HG03103 (cell line): ENCODE results near the gene TTC33.

Experiments
- ATAC-seq: cut with Tn5 transposase; IDR thresholded peaks from one replicate; pipeline ENCODE4 v1.9.1; 2021; ENCODE audit warnings: low read depth; ENCODE audit not compliant: unreplicated experiment

The TTC33 gene

GRCh38 chr5:40682154-40683017, 73.4 kb downstream of the TTC33 start:
- ATAC-seq, result no peak

- ATAC-seq, result no peak
These were observed 74.2 kb downstream of the TTC33 start for GRCh38 chr5:40681363-40682153.

GRCh38 chr5:40680741-40681362, 74.9 kb downstream of the TTC33 start:
- no peak for ATAC-seq

- peak; percentile 27 for ATAC-seq
These were observed 75.7 kb downstream of the TTC33 start, which contains the start of gene PTGER4 for GRCh38 chr5:40679913-40680681. Gene PTGER4, plus strand, starts transcription at chr5:40679915. Its CDS starts 1,079 bp downstream, at chr5:40680994.

GRCh38 chr5:40679148-40679912, 76.4 kb downstream of the TTC33 start:
- ATAC-seq, result peak; percentile 53

- no peak for ATAC-seq
These were observed 77.2 kb downstream of the TTC33 start for GRCh38 chr5:40678460-40679147.

GRCh38 chr5:40678026-40678425, 77.7 kb downstream of the TTC33 start:
- ATAC-seq, result no peak

GRCh38 chr5:40677456-40677855, 78.3 kb downstream of the TTC33 start:
- ATAC-seq, result no peak

GRCh38 chr5:40676613-40677343, 79.0 kb downstream of the TTC33 start:
- ATAC-seq, result no peak

GRCh38 chr5:40675396-40676133, 80.2 kb downstream of the TTC33 start:
- no peak for ATAC-seq

GRCh38 chr5:40674661-40675235, 81.0 kb downstream of the TTC33 start:
- ATAC-seq, result no peak

GRCh38 chr5:40672425-40672824, 83.3 kb downstream of the TTC33 start:
- ATAC-seq, result no peak

GRCh38 chr5:40669606-40670390, 86.0 kb downstream of the TTC33 start:
- no peak for ATAC-seq

GRCh38 chr5:40667161-40667663, 88.5 kb downstream of the TTC33 start:
- no peak for ATAC-seq

GRCh38 chr5:40666657-40667056, 89.1 kb downstream of the TTC33 start:
- ATAC-seq, result no peak

GRCh38 chr5:40665635-40666298, 90.0 kb downstream of the TTC33 start:
- no peak for ATAC-seq
